A204.1 (cell line): ENCODE results near the gene GSTM5.
"Not testable (repeated sequence)": the region's sequence is repeated elsewhere in the genome, so short reads cannot be mapped to it uniquely, and the experiment has no call there.

Source experiments
- FAIRE-seq: peaks from 2 replicates; lab custom pipeline; 2012; peaks lifted over from hg19 to GRCh38; lab: Jason Lieb, UNC

The GSTM5 gene

DNA sequence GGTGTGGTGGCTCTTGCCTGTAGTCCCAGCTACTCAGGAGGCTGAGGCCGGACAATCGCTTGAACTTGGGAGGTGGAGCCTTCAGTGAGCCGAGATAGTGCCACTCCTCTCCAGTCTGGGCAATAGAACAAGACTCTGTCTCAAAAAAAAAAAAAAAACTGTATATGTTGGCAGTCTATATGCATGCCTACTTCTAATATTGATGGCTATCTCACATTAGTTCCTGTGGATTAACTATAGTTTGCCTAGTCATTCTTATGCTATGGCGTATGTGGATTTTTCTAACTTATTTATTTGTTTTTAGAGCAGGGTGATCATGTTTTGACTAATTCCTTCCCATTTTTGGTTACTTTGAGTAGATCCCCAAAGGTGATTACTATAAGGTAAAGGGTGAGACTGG lies 15.0 kb upstream of the GSTM5 start:
- FAIRE-seq = no peak

DNA sequence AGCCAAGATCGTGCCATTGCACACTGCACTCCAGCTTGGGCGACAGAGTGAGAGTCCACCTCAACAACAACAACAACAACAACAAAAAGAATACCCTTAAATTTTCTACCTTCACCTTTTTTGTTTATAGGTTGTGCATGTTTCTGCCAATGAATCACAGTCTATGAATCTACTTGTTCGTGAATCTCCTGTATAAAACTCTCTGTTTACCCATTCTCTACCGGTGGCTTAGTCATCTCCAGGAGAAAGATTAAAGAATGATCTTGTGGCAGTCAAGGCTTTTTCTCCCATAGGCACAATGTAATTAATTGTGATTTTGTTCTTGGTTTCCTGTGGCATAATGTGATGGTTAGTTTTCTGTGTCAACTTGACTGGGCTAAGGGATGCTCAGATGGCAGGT lies 14.2 kb upstream of the GSTM5 start:
- not testable (repeated sequence) for FAIRE-seq

GRCh38 chr1:109702940-109703339 lies 9.1 kb upstream of the GSTM5 start:
- not testable (repeated sequence) for FAIRE-seq

GRCh38 chr1:109704173-109704572 lies 7.9 kb upstream of the GSTM5 start:
- FAIRE-seq = no peak

DNA sequence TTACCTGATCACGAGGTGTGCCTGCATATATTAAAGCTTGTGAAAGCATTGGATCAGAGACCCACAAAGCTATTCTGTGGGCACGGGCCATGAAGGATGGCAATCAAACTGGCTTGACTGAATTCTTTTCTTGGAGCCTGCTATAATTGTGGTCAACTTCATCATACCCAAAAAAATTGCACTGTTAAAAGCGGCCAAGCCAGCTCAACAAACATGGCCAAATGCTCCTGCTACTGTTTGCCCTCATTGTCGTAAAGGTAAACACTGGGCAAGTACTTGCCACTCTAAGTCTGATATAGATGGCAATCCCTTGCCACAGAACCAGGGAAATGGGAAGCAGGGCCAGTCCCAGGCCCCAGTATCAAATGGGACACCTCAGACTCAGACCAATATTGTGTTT lies 6.6 kb upstream of the GSTM5 start:
- no peak for FAIRE-seq

GRCh38 chr1:109708949-109709348 lies 3.1 kb upstream of the GSTM5 start:
- not testable (repeated sequence) for FAIRE-seq

- not testable (repeated sequence) for FAIRE-seq
These were observed 2.2 kb upstream of the GSTM5 start for GRCh38 chr1:109709822-109710221.

DNA sequence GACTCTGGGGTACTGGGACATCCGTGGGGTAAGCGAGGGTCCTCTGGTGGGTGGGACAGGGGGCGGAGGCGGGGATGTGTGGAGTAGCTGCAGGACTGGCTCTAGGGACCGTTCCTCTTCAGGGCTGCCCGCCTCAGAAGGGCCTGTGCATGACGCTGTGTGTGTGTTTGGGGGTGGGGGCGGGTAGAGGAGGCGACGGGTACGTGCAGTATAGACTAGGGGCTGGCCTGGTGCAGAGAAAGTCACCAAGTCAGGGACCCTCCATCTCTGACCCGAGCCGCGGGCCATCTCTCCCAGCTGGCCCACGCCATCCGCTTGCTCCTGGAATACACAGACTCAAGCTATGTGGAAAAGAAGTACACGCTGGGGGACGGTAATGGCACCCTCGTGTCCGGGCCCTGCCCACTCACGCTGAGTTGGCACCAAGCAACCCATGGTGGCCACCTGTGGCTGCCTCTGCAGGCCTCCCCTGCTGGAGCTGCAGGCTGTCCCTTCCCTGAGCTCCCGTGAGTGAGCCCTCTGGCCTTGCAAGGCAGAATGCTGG lies 342 bp downstream of the GSTM5 start:
- FAIRE-seq = no peak

GRCh38 chr1:109713636-109714035 lies 1.6 kb downstream of the GSTM5 start:
- FAIRE-seq = no peak

- FAIRE-seq = no peak
These were observed 2.8 kb downstream of the GSTM5 start for GRCh38 chr1:109714661-109715372.

GRCh38 chr1:109716121-109716520 lies 4.1 kb downstream of the GSTM5 start:
- FAIRE-seq = no peak

GRCh38 chr1:109716570-109717090 lies 4.6 kb downstream of the GSTM5 start:
- no peak for FAIRE-seq

GRCh38 chr1:109717729-109718128 lies 5.7 kb downstream of the GSTM5 start:
- FAIRE-seq = no peak

GRCh38 chr1:109718495-109718894 lies 6.4 kb downstream of the GSTM5 start:
- no peak for FAIRE-seq

- FAIRE-seq = no peak
These were observed 7.3 kb downstream of the GSTM5 start for GRCh38 chr1:109719337-109719837.

DNA sequence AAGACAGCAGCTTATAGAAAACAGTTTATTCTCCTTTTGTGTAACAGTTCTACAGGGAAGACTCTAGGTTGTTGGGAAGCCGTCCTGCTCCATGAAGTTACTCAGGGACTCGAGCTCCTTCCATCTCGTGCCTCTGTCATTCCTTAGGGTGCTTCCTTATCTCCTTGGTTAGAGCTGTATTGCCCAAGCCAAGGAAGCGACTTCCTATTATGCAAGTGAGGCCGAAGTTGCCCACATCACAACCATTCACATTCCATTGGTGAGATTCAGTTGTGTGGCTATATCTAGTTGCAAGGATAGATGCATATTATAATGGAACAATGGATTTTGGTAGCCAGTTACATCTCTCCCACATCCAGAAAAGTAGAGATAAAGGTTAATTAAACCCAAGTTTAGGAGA lies 9.0 kb downstream of the GSTM5 start:
- no peak for FAIRE-seq

GRCh38 chr1:109721971-109722370 lies 9.9 kb downstream of the GSTM5 start:
- no peak for FAIRE-seq

DNA sequence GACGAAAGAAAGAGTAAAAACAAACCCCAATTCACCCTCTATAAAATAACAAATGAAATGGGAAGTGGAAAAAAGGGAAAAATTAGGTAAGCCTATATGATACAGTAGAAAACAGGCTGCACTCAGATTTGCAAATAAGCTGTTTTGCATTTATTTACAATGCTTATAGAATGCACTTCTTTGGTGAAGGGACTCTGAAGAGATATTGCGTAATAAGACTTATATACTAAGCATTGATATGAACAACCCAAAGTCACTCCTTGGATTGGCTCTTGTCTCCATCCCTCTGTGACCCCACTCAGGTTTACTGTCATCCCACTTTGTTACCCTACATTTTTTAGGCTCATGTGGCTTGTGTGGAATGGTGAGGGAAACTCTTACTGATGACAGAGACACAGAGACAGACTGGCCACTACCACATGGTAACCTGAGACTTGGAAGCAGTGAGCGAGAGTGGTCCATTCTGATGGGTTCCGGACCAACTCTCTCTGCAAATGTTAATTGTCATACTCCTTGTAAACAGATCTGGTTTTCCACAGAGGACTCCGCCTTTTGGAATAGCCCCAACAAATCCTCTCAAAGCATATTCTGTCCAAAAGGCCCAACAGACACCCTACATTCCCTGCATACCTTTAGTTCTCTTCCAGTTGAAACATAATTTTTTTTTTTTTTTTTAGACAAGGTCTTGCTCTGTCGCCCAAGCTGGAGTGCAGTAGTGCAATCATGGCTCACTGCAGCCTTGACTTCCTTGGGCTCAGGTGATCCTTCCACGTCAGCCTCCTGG lies 11.0 kb downstream of the GSTM5 start:
- FAIRE-seq = no peak

GRCh38 chr1:109724933-109725332 lies 12.9 kb downstream of the GSTM5 start:
- FAIRE-seq = no peak

DNA sequence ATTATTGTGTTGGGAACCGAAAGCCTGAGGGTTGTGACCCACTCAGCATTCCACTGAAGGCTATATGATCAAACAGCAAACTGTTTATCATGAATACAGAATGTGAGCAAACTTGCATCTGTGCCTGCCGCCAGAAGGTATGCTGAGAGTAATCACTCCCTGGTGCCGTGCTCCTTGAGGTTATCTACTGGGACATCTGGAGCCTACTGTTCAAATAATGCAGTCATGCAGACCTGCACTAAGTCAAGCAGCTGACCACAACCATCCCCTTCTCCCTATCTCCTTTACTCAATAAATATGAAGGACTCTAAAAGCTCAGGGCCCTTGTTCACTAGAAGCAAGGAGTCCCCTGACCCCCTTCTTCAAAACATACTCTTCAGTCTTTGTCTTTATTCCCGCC lies 13.5 kb downstream of the GSTM5 start:
- FAIRE-seq = no peak

DNA sequence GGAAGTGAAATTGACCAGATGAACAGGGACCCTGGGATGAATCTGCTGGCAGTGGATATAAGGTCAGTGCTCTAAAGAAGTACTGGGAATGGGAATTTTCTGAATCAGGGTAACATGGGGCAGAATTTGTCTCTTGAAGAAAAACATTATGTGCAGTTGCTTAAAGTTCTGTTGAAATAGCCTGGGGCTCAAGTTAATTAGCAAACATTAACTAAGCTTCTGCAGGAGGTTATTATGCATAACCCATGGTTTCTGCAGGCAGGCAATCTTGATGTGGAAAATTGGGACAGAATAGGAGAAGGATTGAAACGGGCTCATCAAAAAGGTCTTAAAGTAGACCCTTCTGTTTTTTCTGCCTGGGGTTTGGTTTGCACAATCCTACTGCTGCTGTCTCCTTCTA lies 14.0 kb downstream of the GSTM5 start:
- FAIRE-seq = no peak

DNA sequence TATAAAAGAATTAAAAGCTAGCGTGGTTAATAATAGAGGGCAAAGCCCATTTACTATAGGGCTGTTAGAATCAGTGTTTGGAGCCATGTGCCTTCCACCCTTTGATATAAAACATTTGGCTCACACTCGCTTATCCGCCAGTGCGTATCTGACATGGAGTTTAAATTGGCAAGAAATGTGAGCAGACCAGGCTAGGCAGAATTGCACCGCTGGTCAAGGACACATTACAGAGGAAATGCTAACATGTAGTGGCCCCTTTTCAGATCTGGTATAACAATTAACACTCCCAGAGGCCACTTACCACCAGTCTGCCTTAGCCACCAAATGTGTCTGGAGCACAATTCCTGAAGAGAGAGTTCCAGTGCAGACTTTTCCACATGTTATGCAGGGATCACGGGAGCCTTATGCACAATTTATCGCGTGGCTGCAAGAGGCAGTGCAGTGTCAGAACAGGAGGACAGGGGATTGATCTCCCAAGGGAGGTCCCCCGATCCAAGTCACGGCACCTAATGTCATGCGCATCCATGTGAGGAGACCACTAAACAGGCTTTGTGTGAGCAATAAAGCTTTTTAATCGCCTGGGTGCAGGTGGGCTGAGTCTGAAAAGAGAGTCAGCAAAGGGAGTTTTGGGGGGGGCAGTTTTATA lies 14.8 kb downstream of the GSTM5 start:
- no peak for FAIRE-seq

- FAIRE-seq = no peak
These were observed 16.8 kb downstream of the GSTM5 start for GRCh38 chr1:109728870-109729269.
